OCI-LY1 (cell line): Measurements from ENCODE around the gene CEP78.

Experiments
- H2AFZ ChIP-seq: fragments of 200-600 bp; sonication (generic), shearing (Covaris generic); 2 replicates; pipeline ENCODE4 v1.6.0; 2014; ENCODE audit warnings: antibody characterized with exemption, mild to moderate bottlenecking, low read length
- H3F3A ChIP-seq: fragments of 200-600 bp; sonication (generic), shearing (Covaris generic); 2 replicates; pipeline ENCODE4 v1.6.0; 2014; ENCODE audit warnings: mild to moderate bottlenecking, antibody characterized with exemption, low read length, moderate library complexity; ENCODE audit not compliant: insufficient read depth
- H3K27ac ChIP-seq: fragments of 200-600 bp; sonication (generic); 2 replicates; pipeline ENCODE4 v1.5.1; 2014; ENCODE audit warnings: low read length, mixed run types, mild to moderate bottlenecking, low read depth; ENCODE audit not compliant: poor library complexity, severe bottlenecking
- H3K27me3 ChIP-seq: fragments of 200-600 bp; sonication (generic); 2 replicates; pipeline ENCODE4 v1.6.0; 2014; ENCODE audit warnings: antibody characterized with exemption, mild to moderate bottlenecking, low read length, moderate library complexity; ENCODE audit not compliant: insufficient read depth
- H3K36me3 ChIP-seq: fragments of 200-600 bp; sonication (generic); 2 replicates; pipeline ENCODE4 v1.6.1; 2014; ENCODE audit warnings: mild to moderate bottlenecking, antibody characterized with exemption, low read length, moderate library complexity, mixed read lengths; ENCODE audit not compliant: insufficient read depth
- H3K4me1 ChIP-seq: fragments of 200-600 bp; sonication (generic); 2 replicates; pipeline ENCODE4 v1.5.1; 2014; ENCODE audit warnings: mild to moderate bottlenecking, low read length, moderate library complexity; ENCODE audit not compliant: insufficient read depth, severe bottlenecking
- H3K4me2 ChIP-seq: fragments of 200-600 bp; sonication (generic), shearing (Covaris generic); 2 replicates; pipeline ENCODE4 v1.6.1; 2014; ENCODE audit warnings: low read length
- H3K4me3 ChIP-seq: fragments of 200-600 bp; sonication (generic); 2 replicates; pipeline ENCODE4 v1.5.1; 2014; ENCODE audit warnings: low read length, low read depth, mild to moderate bottlenecking, mixed read lengths; ENCODE audit not compliant: poor library complexity, severe bottlenecking
- H3K79me2 ChIP-seq: fragments of 200-600 bp; shearing (Covaris generic); 2 replicates; pipeline ENCODE4 v1.6.1; 2016; ENCODE audit warnings: mixed run types, low read length, mixed read lengths; ENCODE audit not compliant: insufficient read depth
- H3K9ac ChIP-seq: fragments of 200-600 bp; sonication (generic), shearing (Covaris generic); 2 replicates; pipeline ENCODE4 v1.6.1; 2014; ENCODE audit warnings: mild to moderate bottlenecking, low read length, mixed read lengths
- H3K9me2 ChIP-seq: fragments of 200-600 bp; sonication (generic), shearing (Covaris generic); 2 replicates; pipeline ENCODE4 v1.6.1; 2014; ENCODE audit warnings: low read depth, mild to moderate bottlenecking, low read length, mixed read lengths
- H3K9me3 ChIP-seq: fragments of 200-600 bp; shearing (Covaris generic); 2 replicates; pipeline ENCODE4 v1.6.1; 2014; ENCODE audit warnings: low read length, mixed read lengths
- H4K20me1 ChIP-seq: fragments of 200-600 bp; sonication (generic), shearing (Covaris generic); 2 replicates; pipeline ENCODE4 v1.6.0; 2016; ENCODE audit warnings: mild to moderate bottlenecking, low read length; ENCODE audit not compliant: insufficient read depth
- EZH2 ChIP-seq: fragments of 200-600 bp; sonication (generic), shearing (Covaris generic); IDR thresholded peaks from 2 replicates; pipeline ENCODE4 v1.8.0; 2017; ENCODE audit warnings: borderline replicate concordance, mixed run types, mild to moderate bottlenecking, antibody characterized with exemption, low read length, moderate library complexity, mixed read lengths
- TF ChIP-seq, protein P1 (sequence below): fragments of 200-600 bp; sonication (generic), shearing (Covaris generic); IDR thresholded peaks from 2 replicates; pipeline ENCODE4 v1.5.1; 2017; ENCODE audit warnings: mild to moderate bottlenecking, antibody characterized with exemption, low read length, moderate library complexity, mixed read lengths

Gene CEP78

GRCh38 chr9:78188594-78188993 lies 47.3 kb upstream of the CEP78 start:
- Histone ChIP-seq H3K79me2 (no peaks in the 10 kb centered on the region), H3K4me3 (no peak overlapping the region), H3F3A (no peaks in the 10 kb centered on the region), H4K20me1 (no peaks in the 10 kb centered on the region), H3K4me2 (no peak overlapping the region), H2AFZ (no peak overlapping the region), H3K9me3 (no peaks in the 10 kb centered on the region), H3K9ac (no peak overlapping the region), H3K36me3 (no peaks in the 10 kb centered on the region), H3K4me1 (no peaks in the 10 kb centered on the region), H3K27me3 (no peaks in the 10 kb centered on the region; the same call in 1 of the 2 replicates), H3K9me2 (no peaks in the 10 kb centered on the region), H3K27ac (no peak overlapping the region)
- TF ChIP-seq EZH2 = no peak
- TF ChIP-seq, protein P1, sequence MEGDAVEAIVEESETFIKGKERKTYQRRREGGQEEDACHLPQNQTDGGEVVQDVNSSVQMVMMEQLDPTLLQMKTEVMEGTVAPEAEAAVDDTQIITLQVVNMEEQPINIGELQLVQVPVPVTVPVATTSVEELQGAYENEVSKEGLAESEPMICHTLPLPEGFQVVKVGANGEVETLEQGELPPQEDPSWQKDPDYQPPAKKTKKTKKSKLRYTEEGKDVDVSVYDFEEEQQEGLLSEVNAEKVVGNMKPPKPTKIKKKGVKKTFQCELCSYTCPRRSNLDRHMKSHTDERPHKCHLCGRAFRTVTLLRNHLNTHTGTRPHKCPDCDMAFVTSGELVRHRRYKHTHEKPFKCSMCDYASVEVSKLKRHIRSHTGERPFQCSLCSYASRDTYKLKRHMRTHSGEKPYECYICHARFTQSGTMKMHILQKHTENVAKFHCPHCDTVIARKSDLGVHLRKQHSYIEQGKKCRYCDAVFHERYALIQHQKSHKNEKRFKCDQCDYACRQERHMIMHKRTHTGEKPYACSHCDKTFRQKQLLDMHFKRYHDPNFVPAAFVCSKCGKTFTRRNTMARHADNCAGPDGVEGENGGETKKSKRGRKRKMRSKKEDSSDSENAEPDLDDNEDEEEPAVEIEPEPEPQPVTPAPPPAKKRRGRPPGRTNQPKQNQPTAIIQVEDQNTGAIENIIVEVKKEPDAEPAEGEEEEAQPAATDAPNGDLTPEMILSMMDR = no peak

DNA sequence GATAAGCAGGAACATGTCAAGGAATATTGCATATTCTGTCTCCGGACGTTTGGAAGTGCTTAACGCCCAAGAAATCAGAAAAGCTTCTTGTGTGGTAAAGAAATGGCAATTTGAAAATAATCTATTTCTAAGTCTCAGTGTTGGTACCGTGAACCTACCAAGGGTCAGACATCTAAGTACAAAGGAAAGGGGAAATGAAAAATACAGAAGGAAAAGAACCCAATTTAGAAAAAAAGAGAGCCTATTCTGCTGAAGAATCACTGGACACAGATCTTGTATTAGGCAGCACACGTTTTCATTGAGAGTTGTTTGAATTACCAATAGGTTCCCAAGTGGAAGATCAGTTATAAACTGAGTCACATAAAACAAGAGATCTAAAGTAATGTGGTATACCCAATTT lies 46.9 kb upstream of the CEP78 start:
- H3K79me2 ChIP-seq = no peaks in the 10 kb centered on the region
- H3K4me1 ChIP-seq = no peaks in the 10 kb centered on the region
- H3K4me3 ChIP-seq = no peak overlapping the region
- no peak overlapping the region for H3K27ac ChIP-seq
- no peaks in the 10 kb centered on the region for H3K36me3 ChIP-seq
- no peak overlapping the region for H3K4me2 ChIP-seq
- H3F3A ChIP-seq = no peaks in the 10 kb centered on the region
- H3K9me3 ChIP-seq = no peaks in the 10 kb centered on the region
- H3K27me3 ChIP-seq = no peaks in the 10 kb centered on the region; the same call in 1 of the 2 replicates
- H2AFZ ChIP-seq = no peak overlapping the region
- no peaks in the 10 kb centered on the region for H3K9me2 ChIP-seq
- TF ChIP-seq, protein P1 = no peak
- no peak for TF ChIP-seq EZH2
- H4K20me1 ChIP-seq = no peaks in the 10 kb centered on the region
- H3K9ac ChIP-seq = no peak overlapping the region

GRCh38 chr9:78189461-78189860 lies 46.4 kb upstream of the CEP78 start:
- Histone ChIP-seq H3K27me3 (no peaks in the 10 kb centered on the region; the same call in 1 of the 2 replicates), H3K4me3 (no peak overlapping the region), H3K27ac (no peak overlapping the region), H3K4me1 (no peaks in the 10 kb centered on the region), H3K9me2 (no peaks in the 10 kb centered on the region), H3K79me2 (no peaks in the 10 kb centered on the region), H3K9me3 (no peaks in the 10 kb centered on the region), H2AFZ (no peak overlapping the region), H3F3A (no peaks in the 10 kb centered on the region), H3K4me2 (no peak overlapping the region), H3K36me3 (no peaks in the 10 kb centered on the region), H3K9ac (no peak overlapping the region), H4K20me1 (no peaks in the 10 kb centered on the region)
- TF ChIP-seq, protein P1 = no peak
- no peak for TF ChIP-seq EZH2
